Adrenal gland (tissue), 5 donors: ENCODE data around the gene RTL10.

Experiments used
- CTCF ChIP-seq, 6 experiments: fragments of 450-650 bp in 4 of 6; fragments of 200-600 bp in 2 of 6; sonication (generic) in 1 of 6; IDR thresholded peaks; 1 replicate in 5 of 6; 2 replicates in 1 of 6; pipeline versions ENCODE4 v1.5.1 to v1.8.0; 2016 to 2021; ENCODE audit warnings: antibody characterized with exemption in 6 of 6, mild to moderate bottlenecking in 2 of 6, moderate library complexity in 1 of 6
- POLR2A ChIP-seq, 2 donors: fragments of 450-650 bp; IDR thresholded peaks; one replicate each; pipeline ENCODE4 v1.6.1; 2017; ENCODE audit warnings: antibody characterized with exemption in 2 of 2, mild to moderate bottlenecking in 2 of 2, moderate library complexity in 1 of 2
- donor health status: DM: no; HTN: no; CAD: no.

GRCh38 chr22:19868773-19869471 is 14.2 kb upstream of the RTL10 start:
- TF ChIP-seq CTCF (IDR thresholded peaks at IDR 0.05) (no peak), POLR2A (IDR thresholded peaks at IDR 0.05) (no peak)
